Activated effector memory CD4-positive, alpha-beta T cell treated with anti-CD3 and anti-CD28 coated beads, Interleukin-2, amount 50 U/mL, for 16 hours (primary cell): ENCODE data around the gene EIF3M.

Source experiments
- DNase-seq: peaks from one replicate; pipeline ENCODE4 v3.0.0-alpha.2; 2020

Gene EIF3M

GRCh38 chr11:32583459-32584271 lies at the start of gene EIF3M:
Gene EIF3M (plus strand): TSS chr11:32583831. CDS start chr11:32583888, 57 bp downstream.
- DNase-seq = peak; percentile 98

GRCh38 chr11:32538804-32539203 lies 44.8 kb upstream of the EIF3M start:
- DNase-seq = no peak

GRCh38 chr11:32549611-32550187 lies 33.9 kb upstream of the EIF3M start:
- DNase-seq = no peak

GRCh38 chr11:32550207-32550606 lies 33.4 kb upstream of the EIF3M start:
- no peak for DNase-seq

GRCh38 chr11:32555091-32555490 lies 28.5 kb upstream of the EIF3M start:
- no peak for DNase-seq

GRCh38 chr11:32555895-32556294 lies 27.7 kb upstream of the EIF3M start:
- no peak for DNase-seq

GRCh38 chr11:32561835-32562234 lies 21.8 kb upstream of the EIF3M start:
- DNase-seq = no peak

GRCh38 chr11:32562839-32563599 lies 20.6 kb upstream of the EIF3M start:
- no peak for DNase-seq

- DNase-seq = no peak
Observed at GRCh38 chr11:32563600-32563959, 20.1 kb upstream of the EIF3M start.

- DNase-seq = no peak
Observed at GRCh38 chr11:32566517-32566916, 17.1 kb upstream of the EIF3M start.

- DNase-seq = no peak
Observed at GRCh38 chr11:32567154-32567553, 16.5 kb upstream of the EIF3M start.

GRCh38 chr11:32569313-32569881 lies 14.2 kb upstream of the EIF3M start:
- DNase-seq = no peak

- DNase-seq = no peak
Observed at GRCh38 chr11:32571039-32571438, 12.6 kb upstream of the EIF3M start.

- DNase-seq = no peak
Observed at GRCh38 chr11:32573228-32573627, 10.4 kb upstream of the EIF3M start.

- no peak for DNase-seq
Observed at GRCh38 chr11:32574421-32574820, 9.2 kb upstream of the EIF3M start.

- no peak for DNase-seq
Observed at GRCh38 chr11:32575070-32575469, 8.6 kb upstream of the EIF3M start.

- no peak for DNase-seq
Observed at GRCh38 chr11:32576456-32576855, 7.2 kb upstream of the EIF3M start.

GRCh38 chr11:32580967-32581366 lies 2.7 kb upstream of the EIF3M start:
- DNase-seq = no peak

GRCh38 chr11:32581556-32581955 lies 2.1 kb upstream of the EIF3M start:
- DNase-seq = no peak

- no peak for DNase-seq
Observed at GRCh38 chr11:32584921-32585320, 1.3 kb downstream of the EIF3M start.

- DNase-seq = no peak
Observed at GRCh38 chr11:32586576-32587190, 3.1 kb downstream of the EIF3M start.

- DNase-seq = no peak
Observed at GRCh38 chr11:32594272-32594671, 10.6 kb downstream of the EIF3M start.

- peak; percentile 69 for DNase-seq
Observed at GRCh38 chr11:32596114-32596513, 12.5 kb downstream of the EIF3M start.
